Measurements from ENCODE around the gene INPP5F.
A peak's percentile ranks its signal among the peaks of the same experiment; 100 is the strongest.

Gene INPP5F

GRCh38 chr10:119853574-119853973 is 127.7 kb downstream of the INPP5F start:
- no peaks in the 10 kb centered on the region for H3K9me3 ChIP-seq (ENCODE audit: low read length)
- no peaks in the 10 kb centered on the region for H3K4me1 ChIP-seq (ENCODE audit: insufficient read depth, low read length, severe bottlenecking)
- H3K36me3 ChIP-seq (ENCODE audit: insufficient read depth, low read length), result peaks cover 77% of the 10 kb centered on the region
- H3K9ac ChIP-seq (ENCODE audit: low read length), result no peak overlapping the region
- H3K27ac ChIP-seq (ENCODE audit: low read depth, low read length, poor library complexity, severe bottlenecking), result no peak overlapping the region
- TF ChIP-seq CTCF (IDR thresholded peaks at IDR 0.05; ENCODE audit: low read length), result no peak
- no peak for TF ChIP-seq EZH2 (IDR thresholded peaks at IDR 0.05; ENCODE audit: borderline replicate concordance, low read length)
- H2AFZ ChIP-seq (ENCODE audit: low read length), result no peak overlapping the region
- no peak overlapping the region for H3K4me2 ChIP-seq (ENCODE audit: low read length)
- no peaks in the 10 kb centered on the region; the same call in none of the 2 replicates for H3K79me2 ChIP-seq (ENCODE audit: insufficient read depth, low read length)
- no peaks in the 10 kb centered on the region; the same call in 1 of the 2 replicates for H4K20me1 ChIP-seq (ENCODE audit: insufficient read depth, low read length)
- H3K9me2 ChIP-seq (ENCODE audit: low read depth, low read length), result no peaks in the 10 kb centered on the region
- no peaks in the 10 kb centered on the region; the same call in 1 of the 2 replicates for H3F3A ChIP-seq (ENCODE audit: insufficient read depth, low read length)
- no peak overlapping the region for H3K4me3 ChIP-seq (ENCODE audit: low read depth, low read length, poor library complexity, severe bottlenecking)
- no peaks in the 10 kb centered on the region for H3K27me3 ChIP-seq (ENCODE audit: insufficient read depth, low read length)

GRCh38 chr10:119858063-119858462 is 132.2 kb downstream of the INPP5F start:
- Histone ChIP-seq H3K27ac (ENCODE audit: low read depth, low read length, poor library complexity, severe bottlenecking) (no peak overlapping the region), H4K20me1 (ENCODE audit: insufficient read depth, low read length) (peaks cover 3% of the 10 kb centered on the region; the same call in 1 of the 2 replicates), H3K9ac (ENCODE audit: low read length) (no peak overlapping the region), H3K9me3 (ENCODE audit: low read length) (no peaks in the 10 kb centered on the region), H3K4me2 (ENCODE audit: low read length) (no peak overlapping the region), H2AFZ (ENCODE audit: low read length) (no peak overlapping the region), H3K4me1 (ENCODE audit: insufficient read depth, low read length, severe bottlenecking) (peaks cover 29% of the 10 kb centered on the region), H3K4me3 (ENCODE audit: low read depth, low read length, poor library complexity, severe bottlenecking) (no peak overlapping the region), H3K79me2 (ENCODE audit: insufficient read depth, low read length) (peaks cover 43% of the 10 kb centered on the region), H3F3A (ENCODE audit: insufficient read depth, low read length) (peaks cover 6% of the 10 kb centered on the region; the same call in 1 of the 2 replicates), H3K9me2 (ENCODE audit: low read depth, low read length) (no peaks in the 10 kb centered on the region), H3K27me3 (ENCODE audit: insufficient read depth, low read length) (no peaks in the 10 kb centered on the region), H3K36me3 (ENCODE audit: insufficient read depth, low read length) (peaks cover 51% of the 10 kb centered on the region)
- TF ChIP-seq CTCF (IDR thresholded peaks at IDR 0.05; ENCODE audit: low read length) (no peak), EZH2 (IDR thresholded peaks at IDR 0.05; ENCODE audit: borderline replicate concordance, low read length) (no peak)

GRCh38 chr10:119859420-119860258 is 133.8 kb downstream of the INPP5F start:
- peaks cover 3% of the 10 kb centered on the region; the same call in 1 of the 2 replicates for H4K20me1 ChIP-seq (ENCODE audit: insufficient read depth, low read length)
- H3K9me2 ChIP-seq (ENCODE audit: low read depth, low read length), result no peaks in the 10 kb centered on the region
- peaks cover 6% of the 10 kb centered on the region for H3K9me3 ChIP-seq (ENCODE audit: low read length)
- peaks cover 6% of the 10 kb centered on the region; the same call in 1 of the 2 replicates for H3F3A ChIP-seq (ENCODE audit: insufficient read depth, low read length)
- H3K4me2 ChIP-seq (ENCODE audit: low read length), result no peak overlapping the region
- H3K79me2 ChIP-seq (ENCODE audit: insufficient read depth, low read length), result peaks cover 59% of the 10 kb centered on the region
- TF ChIP-seq CTCF (IDR thresholded peaks at IDR 0.05; ENCODE audit: low read length) (peak; percentile 70), EZH2 (IDR thresholded peaks at IDR 0.05; ENCODE audit: borderline replicate concordance, low read length) (no peak)
- peak overlapping the region; percentile 17 for H3K27ac ChIP-seq (ENCODE audit: low read depth, low read length, poor library complexity, severe bottlenecking)
- peaks cover 29% of the 10 kb centered on the region for H3K4me1 ChIP-seq (ENCODE audit: insufficient read depth, low read length, severe bottlenecking)
- no peak overlapping the region for H2AFZ ChIP-seq (ENCODE audit: low read length)
- H3K36me3 ChIP-seq (ENCODE audit: insufficient read depth, low read length), result peaks cover 51% of the 10 kb centered on the region
- H3K27me3 ChIP-seq (ENCODE audit: insufficient read depth, low read length), result no peaks in the 10 kb centered on the region
- H3K9ac ChIP-seq (ENCODE audit: low read length), result no peak overlapping the region
- no peak overlapping the region for H3K4me3 ChIP-seq (ENCODE audit: low read depth, low read length, poor library complexity, severe bottlenecking)
